ENCODE measurements around the gene GPR137. TPM values are rescaled to one million over a fixed set of nuclear protein-coding genes. Genes with fewer than 3 reads are reported as not detected.

The GPR137 gene
- total and polyA plus RNA-seq, 9 of the 15 experiments (the other 6 are each of a cell fraction or from before 2014, with no cell fraction given), result 0.32 to 26.7 (median 10.7) TPM

GRCh38 chr11:64269540-64270220 lies 16.0 kb upstream of the GPR137 start (continued):
- TF ChIP-seq, protein P1, sequence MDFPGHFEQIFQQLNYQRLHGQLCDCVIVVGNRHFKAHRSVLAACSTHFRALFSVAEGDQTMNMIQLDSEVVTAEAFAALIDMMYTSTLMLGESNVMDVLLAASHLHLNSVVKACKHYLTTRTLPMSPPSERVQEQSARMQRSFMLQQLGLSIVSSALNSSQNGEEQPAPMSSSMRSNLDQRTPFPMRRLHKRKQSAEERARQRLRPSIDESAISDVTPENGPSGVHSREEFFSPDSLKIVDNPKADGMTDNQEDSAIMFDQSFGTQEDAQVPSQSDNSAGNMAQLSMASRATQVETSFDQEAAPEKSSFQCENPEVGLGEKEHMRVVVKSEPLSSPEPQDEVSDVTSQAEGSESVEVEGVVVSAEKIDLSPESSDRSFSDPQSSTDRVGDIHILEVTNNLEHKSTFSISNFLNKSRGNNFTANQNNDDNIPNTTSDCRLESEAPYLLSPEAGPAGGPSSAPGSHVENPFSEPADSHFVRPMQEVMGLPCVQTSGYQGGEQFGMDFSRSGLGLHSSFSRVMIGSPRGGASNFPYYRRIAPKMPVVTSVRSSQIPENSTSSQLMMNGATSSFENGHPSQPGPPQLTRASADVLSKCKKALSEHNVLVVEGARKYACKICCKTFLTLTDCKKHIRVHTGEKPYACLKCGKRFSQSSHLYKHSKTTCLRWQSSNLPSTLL (IDR thresholded peaks at IDR 0.05), result no peak
- TF ChIP-seq HDGF (IDR thresholded peaks at IDR 0.05) (no peak), ZNF584 (CRISPR knock-in tag; IDR thresholded peaks at IDR 0.05; ENCODE audit: low read depth) (peak; percentile 71; the same call in 1 of the 2 replicates), GATA2 (CRISPR knock-in tag; IDR thresholded peaks at IDR 0.05) (no peak), PHTF2 (CRISPR knock-in tag; IDR thresholded peaks at IDR 0.05) (no peak), SAFB2 (IDR thresholded peaks at IDR 0.05; ENCODE audit: borderline replicate concordance, low read depth, low read length, severe bottlenecking) (no peak), FOXO4 (CRISPR knock-in tag; IDR thresholded peaks at IDR 0.05) (no peak; the same call in 1 of the 2 replicates), CEBPG (CRISPR knock-in tag; IDR thresholded peaks at IDR 0.05) (peak; percentile 93), CEBPG (tag; conservative IDR thresholded peaks at IDR 0.05 in 1 of 2, IDR thresholded peaks at IDR 0.05 in 1 of 2) (peak; percentile 96 to 97), E2F3 (CRISPR knock-in tag; IDR thresholded peaks at IDR 0.05) (peak; percentile 73; the same call in 1 of the 2 replicates), CBX5 (IDR thresholded peaks at IDR 0.05; ENCODE audit: borderline replicate concordance, low read depth) (no peak), BCOR (IDR thresholded peaks at IDR 0.05) (no peak), NUFIP1 (IDR thresholded peaks at IDR 0.05; ENCODE audit: partially characterized antibody) (no peak), ZNF586 (CRISPR knock-in tag; conservative IDR thresholded peaks at IDR 0.05) (no peak), ZNF217 (CRISPR knock-in tag; IDR thresholded peaks at IDR 0.05) (no peak), ZZZ3 (IDR thresholded peaks at IDR 0.05) (no peak)
- TF ChIP-seq, protein P2, sequence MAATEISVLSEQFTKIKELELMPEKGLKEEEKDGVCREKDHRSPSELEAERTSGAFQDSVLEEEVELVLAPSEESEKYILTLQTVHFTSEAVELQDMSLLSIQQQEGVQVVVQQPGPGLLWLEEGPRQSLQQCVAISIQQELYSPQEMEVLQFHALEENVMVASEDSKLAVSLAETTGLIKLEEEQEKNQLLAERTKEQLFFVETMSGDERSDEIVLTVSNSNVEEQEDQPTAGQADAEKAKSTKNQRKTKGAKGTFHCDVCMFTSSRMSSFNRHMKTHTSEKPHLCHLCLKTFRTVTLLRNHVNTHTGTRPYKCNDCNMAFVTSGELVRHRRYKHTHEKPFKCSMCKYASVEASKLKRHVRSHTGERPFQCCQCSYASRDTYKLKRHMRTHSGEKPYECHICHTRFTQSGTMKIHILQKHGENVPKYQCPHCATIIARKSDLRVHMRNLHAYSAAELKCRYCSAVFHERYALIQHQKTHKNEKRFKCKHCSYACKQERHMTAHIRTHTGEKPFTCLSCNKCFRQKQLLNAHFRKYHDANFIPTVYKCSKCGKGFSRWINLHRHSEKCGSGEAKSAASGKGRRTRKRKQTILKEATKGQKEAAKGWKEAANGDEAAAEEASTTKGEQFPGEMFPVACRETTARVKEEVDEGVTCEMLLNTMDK (IDR thresholded peaks at IDR 0.05; ENCODE audit: borderline replicate concordance, insufficient read depth, low read depth, low read length, poor library complexity, severe bottlenecking), result no peak
- TF ChIP-seq, protein P3, sequence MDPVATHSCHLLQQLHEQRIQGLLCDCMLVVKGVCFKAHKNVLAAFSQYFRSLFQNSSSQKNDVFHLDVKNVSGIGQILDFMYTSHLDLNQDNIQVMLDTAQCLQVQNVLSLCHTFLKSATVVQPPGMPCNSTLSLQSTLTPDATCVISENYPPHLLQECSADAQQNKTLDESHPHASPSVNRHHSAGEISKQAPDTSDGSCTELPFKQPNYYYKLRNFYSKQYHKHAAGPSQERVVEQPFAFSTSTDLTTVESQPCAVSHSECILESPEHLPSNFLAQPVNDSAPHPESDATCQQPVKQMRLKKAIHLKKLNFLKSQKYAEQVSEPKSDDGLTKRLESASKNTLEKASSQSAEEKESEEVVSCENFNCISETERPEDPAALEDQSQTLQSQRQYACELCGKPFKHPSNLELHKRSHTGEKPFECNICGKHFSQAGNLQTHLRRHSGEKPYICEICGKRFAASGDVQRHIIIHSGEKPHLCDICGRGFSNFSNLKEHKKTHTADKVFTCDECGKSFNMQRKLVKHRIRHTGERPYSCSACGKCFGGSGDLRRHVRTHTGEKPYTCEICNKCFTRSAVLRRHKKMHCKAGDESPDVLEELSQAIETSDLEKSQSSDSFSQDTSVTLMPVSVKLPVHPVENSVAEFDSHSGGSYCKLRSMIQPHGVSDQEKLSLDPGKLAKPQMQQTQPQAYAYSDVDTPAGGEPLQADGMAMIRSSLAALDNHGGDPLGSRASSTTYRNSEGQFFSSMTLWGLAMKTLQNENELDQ (CRISPR knock-in tag; IDR thresholded peaks at IDR 0.05; ENCODE audit: borderline replicate concordance), result no peak; the same call in 1 of the 2 replicates
- TF ChIP-seq, protein P4, sequence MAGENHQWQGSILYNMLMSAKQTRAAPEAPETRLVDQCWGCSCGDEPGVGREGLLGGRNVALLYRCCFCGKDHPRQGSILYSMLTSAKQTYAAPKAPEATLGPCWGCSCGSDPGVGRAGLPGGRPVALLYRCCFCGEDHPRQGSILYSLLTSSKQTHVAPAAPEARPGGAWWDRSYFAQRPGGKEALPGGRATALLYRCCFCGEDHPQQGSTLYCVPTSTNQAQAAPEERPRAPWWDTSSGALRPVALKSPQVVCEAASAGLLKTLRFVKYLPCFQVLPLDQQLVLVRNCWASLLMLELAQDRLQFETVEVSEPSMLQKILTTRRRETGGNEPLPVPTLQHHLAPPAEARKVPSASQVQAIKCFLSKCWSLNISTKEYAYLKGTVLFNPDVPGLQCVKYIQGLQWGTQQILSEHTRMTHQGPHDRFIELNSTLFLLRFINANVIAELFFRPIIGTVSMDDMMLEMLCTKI (IDR thresholded peaks at IDR 0.05; ENCODE audit: partially characterized antibody), result no peak
